Occipital lobe (tissue), 2 donors: Measurements from ENCODE around the gene CHML. TPM values are rescaled to one million over a fixed set of nuclear protein-coding genes. Genes with fewer than 3 reads are reported as not detected.

Source experiments
- DNase-seq: peaks from one replicate; lab custom pipeline; 2025; lab: John Stamatoyannopoulos, UW
- total RNA-seq: library from RNA; depleted of rRNA; stranded (reverse); fragments of >200 nt; gene quantifications from one replicate; pipeline ENCODE4 v1.2.3, GENCODE V29; 2014

The CHML gene
- total RNA-seq, 1 donor from 2014 or later = 69.6 TPM

GRCh38 chr1:241624935-241625334 is 15.2 kb downstream of the CHML start:
- DNase-seq = no peak

- DNase-seq = no peak
Measured at GRCh38 chr1:241622669-241623068, 17.5 kb downstream of the CHML start.

GRCh38 chr1:241617426-241617825 is 22.7 kb downstream of the CHML start:
- DNase-seq = no peak

- DNase-seq = no peak
Measured at GRCh38 chr1:241615043-241615974, 24.9 kb downstream of the CHML start.

GRCh38 chr1:241614572-241614971 is 25.6 kb downstream of the CHML start:
- DNase-seq = no peak

- no peak for DNase-seq
Measured at GRCh38 chr1:241614144-241614543, 26.0 kb downstream of the CHML start.

GRCh38 chr1:241612533-241613477 is 27.4 kb downstream of the CHML start:
- no peak for DNase-seq

- no peak for DNase-seq
Measured at GRCh38 chr1:241611736-241612135, 28.4 kb downstream of the CHML start.

GRCh38 chr1:241611063-241611462 is 29.1 kb downstream of the CHML start:
- DNase-seq = no peak

- no peak for DNase-seq
Measured at GRCh38 chr1:241610056-241610815, 29.9 kb downstream of the CHML start.

GRCh38 chr1:241608379-241609033 is 31.7 kb downstream of the CHML start:
- no peak for DNase-seq

- DNase-seq = no peak
Measured at GRCh38 chr1:241607497-241607896, 32.7 kb downstream of the CHML start.

- DNase-seq = no peak
Measured at GRCh38 chr1:241606544-241606943, 33.6 kb downstream of the CHML start.

- DNase-seq = no peak
Measured at GRCh38 chr1:241605146-241605805, 34.9 kb downstream of the CHML start.

GRCh38 chr1:241603731-241604245 is 36.4 kb downstream of the CHML start:
- DNase-seq = no peak

GRCh38 chr1:241600496-241600901 is 39.7 kb downstream of the CHML start:
- no peak for DNase-seq

- DNase-seq = no peak
Measured at GRCh38 chr1:241598249-241598648, 41.9 kb downstream of the CHML start.

GRCh38 chr1:241596633-241597032 is 43.5 kb downstream of the CHML start:
- no peak for DNase-seq

GRCh38 chr1:241593186-241593585 is 47.0 kb downstream of the CHML start:
- DNase-seq = no peak
